Astrocyte (in vitro differentiated cells and primary cell): ENCODE results near the gene TMEM86A. TPM values are rescaled to one million over a fixed set of nuclear protein-coding genes. Genes with fewer than 3 reads are reported as not detected.

Source experiments
- DNase-seq: peaks from one replicate; pipeline ENCODE4 v3.0.0-alpha.2; 2010; ENCODE audit warnings: low read depth
- FAIRE-seq: peaks from 2 replicates; lab custom pipeline; 2011; peaks lifted over from hg19 to GRCh38; lab: Jason Lieb, UNC
- H2AFZ ChIP-seq: 2 replicates; pipeline ENCODE4 v1.6.0; 2012; ENCODE audit warnings: low read depth, low read length, inconsistent platforms
- H3K27ac ChIP-seq: 2 replicates; pipeline ENCODE4 v1.5.1; 2011; ENCODE audit warnings: low read depth, low read length, inconsistent platforms
- H3K27me3 ChIP-seq: 2 replicates; pipeline ENCODE4 v1.6.0; 2011; ENCODE audit warnings: low read length, inconsistent platforms; ENCODE audit not compliant: insufficient read depth
- H3K36me3 ChIP-seq: 2 replicates; pipeline ENCODE4 v1.5.1; 2011; ENCODE audit warnings: low read length, inconsistent platforms; ENCODE audit not compliant: insufficient read depth
- H3K4me1 ChIP-seq: 2 replicates; pipeline ENCODE4 v1.5.1; 2011; ENCODE audit warnings: low read length, inconsistent platforms; ENCODE audit not compliant: insufficient read depth
- H3K4me2 ChIP-seq: 2 replicates; pipeline ENCODE4 v1.6.0; 2012; ENCODE audit warnings: low read length, inconsistent platforms
- H3K4me3 ChIP-seq: 2 replicates; pipeline ENCODE4 v1.5.1; 2011; ENCODE audit warnings: low read depth, mild to moderate bottlenecking, low read length, inconsistent platforms; ENCODE audit not compliant: insufficient read depth
- H3K79me2 ChIP-seq: 2 replicates; pipeline ENCODE4 v1.6.0; 2012; ENCODE audit warnings: mild to moderate bottlenecking, low read length, inconsistent platforms; ENCODE audit not compliant: insufficient read depth
- H3K9ac ChIP-seq: 2 replicates; pipeline ENCODE4 v1.6.0; 2012; ENCODE audit warnings: mild to moderate bottlenecking, low read length, inconsistent platforms
- H3K9me3 ChIP-seq: 2 replicates; pipeline ENCODE4 v1.5.1; 2012; ENCODE audit warnings: low read depth, mild to moderate bottlenecking, low read length, inconsistent platforms; ENCODE audit not compliant: insufficient read depth
- H4K20me1 ChIP-seq: 2 replicates; pipeline ENCODE4 v1.6.0; 2012; ENCODE audit warnings: low read length, inconsistent platforms; ENCODE audit not compliant: insufficient read depth
- H3K27ac Mint-ChIP-seq: one replicate; pipeline ENCODE4 v1.8.0; 2021; ENCODE audit warnings: mild to moderate bottlenecking, mixed read lengths; ENCODE audit not compliant: unreplicated experiment
- H3K27me3 Mint-ChIP-seq: one replicate; pipeline ENCODE4 v1.8.0; 2021; ENCODE audit warnings: low read depth, mixed read lengths; ENCODE audit not compliant: unreplicated experiment
- H3K36me3 Mint-ChIP-seq: one replicate; pipeline ENCODE4 v1.8.0; 2021; ENCODE audit warnings: low read depth, mixed read lengths; ENCODE audit not compliant: unreplicated experiment
- H3K4me1 Mint-ChIP-seq: one replicate; pipeline ENCODE4 v1.8.0; 2021; ENCODE audit warnings: low read depth, mixed read lengths; ENCODE audit not compliant: unreplicated experiment
- H3K4me3 Mint-ChIP-seq: one replicate; pipeline ENCODE4 v1.8.0; 2021; ENCODE audit warnings: mild to moderate bottlenecking, moderate library complexity, mixed read lengths; ENCODE audit not compliant: unreplicated experiment
- H3K9me3 Mint-ChIP-seq: one replicate; pipeline ENCODE4 v1.8.0; 2021; ENCODE audit warnings: mild to moderate bottlenecking, mixed read lengths; ENCODE audit not compliant: unreplicated experiment
- EZH2 ChIP-seq: IDR thresholded peaks from 2 replicates; pipeline ENCODE4 v1.6.1; 2012; ENCODE audit warnings: mild to moderate bottlenecking, low read length, inconsistent platforms; ENCODE audit not compliant: insufficient read depth
- total RNA-seq: library from RNA; stranded (reverse); gene quantifications from 2 replicates; pipeline ENCODE4 v1.2.1, GENCODE V29; 2021
- TF ChIP-seq, protein P1 (sequence below): IDR thresholded peaks from 2 replicates; pipeline ENCODE4 v1.5.1; 2011; ENCODE audit warnings: low read depth, mild to moderate bottlenecking, inconsistent platforms, low read length, moderate library complexity; ENCODE audit not compliant: insufficient read depth

TMEM86A gene
- total RNA-seq, 1 donor from 2014 or later: 4.0 TPM

DNA sequence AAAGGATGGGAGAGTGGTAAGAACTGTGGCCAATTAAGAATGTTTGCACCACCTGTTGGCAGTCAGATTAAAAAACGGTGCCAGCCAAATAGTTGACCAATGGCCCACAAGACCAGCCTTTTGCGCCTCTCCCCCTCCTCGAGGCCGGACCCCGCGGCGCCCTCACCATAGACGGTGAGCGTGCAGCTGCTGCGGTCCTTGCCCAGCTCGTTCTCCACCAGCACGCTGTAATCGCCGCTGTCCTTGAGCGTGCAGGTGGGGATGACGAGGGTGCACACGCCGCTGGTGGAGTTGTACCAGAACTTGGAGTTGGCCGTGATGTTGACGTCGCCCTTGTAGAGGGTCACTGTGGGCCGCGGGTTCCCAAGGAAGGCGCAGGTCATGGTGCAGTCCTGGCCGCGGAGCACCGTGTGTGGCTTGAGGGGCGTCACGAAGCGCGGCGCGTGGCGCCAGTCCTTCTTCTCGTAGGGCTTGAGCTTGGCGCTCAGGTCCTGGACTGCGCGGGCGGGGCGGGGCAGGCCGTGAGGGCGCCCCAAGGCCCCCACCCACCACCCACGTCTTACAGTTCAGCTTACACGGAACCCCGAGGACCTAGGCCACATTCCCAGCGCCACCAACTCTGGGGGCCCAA is 7.2 kb downstream of the TMEM86A start:
- Histone ChIP-seq H3K27ac (no peak overlapping the region), H3K4me1 (peaks cover 6% of the 10 kb centered on the region), H3K9me3 (no peaks in the 10 kb centered on the region), H3K27me3 (peaks cover 20% of the 10 kb centered on the region), H3K79me2 (no peaks in the 10 kb centered on the region), H2AFZ (peak overlapping the region; percentile 84), H3K9ac (no peak overlapping the region), H4K20me1 (no peaks in the 10 kb centered on the region), H3K36me3 (no peaks in the 10 kb centered on the region), H3K4me3 (peak overlapping the region; percentile 37), H3K4me2 (peak overlapping the region; percentile 82)
- FAIRE-seq: no peak
- peaks cover 63% of the 10 kb centered on the region for H3K27me3 Mint-ChIP-seq
- no peak overlapping the region for H3K27ac Mint-ChIP-seq
- TF ChIP-seq EZH2: peak; percentile 32
- TF ChIP-seq, protein P1, sequence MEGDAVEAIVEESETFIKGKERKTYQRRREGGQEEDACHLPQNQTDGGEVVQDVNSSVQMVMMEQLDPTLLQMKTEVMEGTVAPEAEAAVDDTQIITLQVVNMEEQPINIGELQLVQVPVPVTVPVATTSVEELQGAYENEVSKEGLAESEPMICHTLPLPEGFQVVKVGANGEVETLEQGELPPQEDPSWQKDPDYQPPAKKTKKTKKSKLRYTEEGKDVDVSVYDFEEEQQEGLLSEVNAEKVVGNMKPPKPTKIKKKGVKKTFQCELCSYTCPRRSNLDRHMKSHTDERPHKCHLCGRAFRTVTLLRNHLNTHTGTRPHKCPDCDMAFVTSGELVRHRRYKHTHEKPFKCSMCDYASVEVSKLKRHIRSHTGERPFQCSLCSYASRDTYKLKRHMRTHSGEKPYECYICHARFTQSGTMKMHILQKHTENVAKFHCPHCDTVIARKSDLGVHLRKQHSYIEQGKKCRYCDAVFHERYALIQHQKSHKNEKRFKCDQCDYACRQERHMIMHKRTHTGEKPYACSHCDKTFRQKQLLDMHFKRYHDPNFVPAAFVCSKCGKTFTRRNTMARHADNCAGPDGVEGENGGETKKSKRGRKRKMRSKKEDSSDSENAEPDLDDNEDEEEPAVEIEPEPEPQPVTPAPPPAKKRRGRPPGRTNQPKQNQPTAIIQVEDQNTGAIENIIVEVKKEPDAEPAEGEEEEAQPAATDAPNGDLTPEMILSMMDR: no peak
- DNase-seq: no peak
- H3K4me3 Mint-ChIP-seq: no peak overlapping the region
- H3K4me1 Mint-ChIP-seq: peaks cover 4% of the 10 kb centered on the region
- no peaks in the 10 kb centered on the region for H3K9me3 Mint-ChIP-seq
- peaks cover 12% of the 10 kb centered on the region for H3K36me3 Mint-ChIP-seq

DNA sequence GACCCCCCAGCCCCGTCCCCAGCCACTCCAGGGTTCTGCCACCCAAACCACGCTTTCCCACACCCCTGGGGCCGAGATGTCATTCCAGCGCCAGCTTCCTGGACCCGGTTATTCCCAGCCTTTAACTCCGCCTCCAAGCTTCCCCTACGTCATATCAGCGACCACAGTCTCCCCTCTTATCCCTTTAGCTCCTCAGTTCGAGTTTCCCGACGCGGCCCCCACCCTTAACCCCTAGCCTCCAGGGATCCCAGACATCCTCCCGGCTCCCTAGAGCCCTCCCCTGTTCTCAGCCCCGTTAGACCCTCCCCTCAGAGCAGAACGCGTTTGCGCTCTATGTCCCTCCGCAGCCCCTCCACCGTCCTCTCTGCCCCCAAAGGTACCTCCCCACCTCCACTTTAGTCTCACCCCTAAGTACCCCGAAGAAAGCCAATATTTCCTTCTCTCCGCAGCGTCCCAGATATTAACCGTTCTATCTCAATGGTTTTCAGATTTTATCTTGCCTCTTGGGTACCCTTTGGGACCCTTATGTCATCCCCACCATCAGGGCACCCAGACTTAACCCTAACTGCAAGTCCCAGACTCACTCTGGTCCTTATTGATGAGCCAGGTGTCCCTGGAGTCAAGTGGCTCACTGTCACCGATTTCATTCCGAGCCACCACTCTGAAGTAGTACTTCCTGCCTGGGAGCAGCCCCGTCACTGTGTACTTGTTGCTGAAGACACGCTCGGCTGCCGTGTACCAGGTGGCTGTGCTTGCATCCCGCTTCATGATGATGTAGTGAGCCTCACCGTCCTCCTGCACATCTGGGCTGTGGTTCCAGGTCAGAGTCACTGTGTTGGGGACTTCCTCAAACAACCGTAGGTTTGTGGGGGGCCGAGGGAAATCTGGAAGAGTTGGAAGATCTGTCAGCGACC is 8.0 kb downstream of the TMEM86A start:
- H3K9me3 Mint-ChIP-seq: no peaks in the 10 kb centered on the region
- FAIRE-seq: no peak
- H3K79me2 ChIP-seq: no peaks in the 10 kb centered on the region
- no peak overlapping the region for H3K27ac Mint-ChIP-seq
- no peaks in the 10 kb centered on the region for H4K20me1 ChIP-seq
- peaks cover 6% of the 10 kb centered on the region for H3K4me1 ChIP-seq
- peak overlapping the region; percentile 76 for H3K4me2 ChIP-seq
- peaks cover 20% of the 10 kb centered on the region for H3K27me3 ChIP-seq
- H3K36me3 Mint-ChIP-seq: peaks cover 7% of the 10 kb centered on the region
- H3K36me3 ChIP-seq: no peaks in the 10 kb centered on the region
- H3K4me3 Mint-ChIP-seq: peak overlapping the region; percentile 17
- peaks cover 67% of the 10 kb centered on the region for H3K27me3 Mint-ChIP-seq
- no peak for DNase-seq
- H3K27ac ChIP-seq: no peak overlapping the region
- peak overlapping the region; percentile 58 for H2AFZ ChIP-seq
- H3K4me3 ChIP-seq: no peak overlapping the region
- H3K9ac ChIP-seq: peak overlapping the region; percentile 35
- no peaks in the 10 kb centered on the region for H3K4me1 Mint-ChIP-seq
- no peaks in the 10 kb centered on the region for H3K9me3 ChIP-seq
- TF ChIP-seq EZH2: peak; percentile 50
- TF ChIP-seq, protein P1: no peak
